Gastroesophageal sphincter (tissue), 3 donors: Measurements from ENCODE around the gene RAB3B.

ENCODE experiments used
- POLR2A ChIP-seq, 2 donors: fragments of 450-650 bp; IDR thresholded peaks; one replicate each; pipeline ENCODE4 v1.6.1; 2017; ENCODE audit warnings: antibody characterized with exemption in 2 of 2, mild to moderate bottlenecking in 2 of 2, moderate library complexity in 1 of 2
- TF ChIP-seq, protein P1 (sequence below), 4 experiments: fragments of 200-600 bp in 2 of 4; fragments of 450-650 bp in 2 of 4; sonication (generic) in 1 of 4; IDR thresholded peaks; one replicate each; pipeline ENCODE4 v1.5.1; 2017 to 2019; ENCODE audit warnings: antibody characterized with exemption in 4 of 4, mild to moderate bottlenecking in 2 of 4, moderate library complexity in 2 of 4

GRCh38 chr1:51930329-51930728 is 60.2 kb downstream of the RAB3B start:
- TF ChIP-seq, protein P1, sequence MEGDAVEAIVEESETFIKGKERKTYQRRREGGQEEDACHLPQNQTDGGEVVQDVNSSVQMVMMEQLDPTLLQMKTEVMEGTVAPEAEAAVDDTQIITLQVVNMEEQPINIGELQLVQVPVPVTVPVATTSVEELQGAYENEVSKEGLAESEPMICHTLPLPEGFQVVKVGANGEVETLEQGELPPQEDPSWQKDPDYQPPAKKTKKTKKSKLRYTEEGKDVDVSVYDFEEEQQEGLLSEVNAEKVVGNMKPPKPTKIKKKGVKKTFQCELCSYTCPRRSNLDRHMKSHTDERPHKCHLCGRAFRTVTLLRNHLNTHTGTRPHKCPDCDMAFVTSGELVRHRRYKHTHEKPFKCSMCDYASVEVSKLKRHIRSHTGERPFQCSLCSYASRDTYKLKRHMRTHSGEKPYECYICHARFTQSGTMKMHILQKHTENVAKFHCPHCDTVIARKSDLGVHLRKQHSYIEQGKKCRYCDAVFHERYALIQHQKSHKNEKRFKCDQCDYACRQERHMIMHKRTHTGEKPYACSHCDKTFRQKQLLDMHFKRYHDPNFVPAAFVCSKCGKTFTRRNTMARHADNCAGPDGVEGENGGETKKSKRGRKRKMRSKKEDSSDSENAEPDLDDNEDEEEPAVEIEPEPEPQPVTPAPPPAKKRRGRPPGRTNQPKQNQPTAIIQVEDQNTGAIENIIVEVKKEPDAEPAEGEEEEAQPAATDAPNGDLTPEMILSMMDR (IDR thresholded peaks at IDR 0.05) = no peak
- no peak for TF ChIP-seq POLR2A (IDR thresholded peaks at IDR 0.05)
